ENCODE data around the gene RAB4B. TPM values are rescaled to one million over a fixed set of nuclear protein-coding genes. Genes with fewer than 3 reads are reported as not detected.
A peak's percentile ranks its signal among the peaks of the same experiment; 100 is the strongest.

The RAB4B gene
- total and polyA plus RNA-seq, 2 experiments from 2014 or later, result 27.4 to 29.0 TPM

DNA sequence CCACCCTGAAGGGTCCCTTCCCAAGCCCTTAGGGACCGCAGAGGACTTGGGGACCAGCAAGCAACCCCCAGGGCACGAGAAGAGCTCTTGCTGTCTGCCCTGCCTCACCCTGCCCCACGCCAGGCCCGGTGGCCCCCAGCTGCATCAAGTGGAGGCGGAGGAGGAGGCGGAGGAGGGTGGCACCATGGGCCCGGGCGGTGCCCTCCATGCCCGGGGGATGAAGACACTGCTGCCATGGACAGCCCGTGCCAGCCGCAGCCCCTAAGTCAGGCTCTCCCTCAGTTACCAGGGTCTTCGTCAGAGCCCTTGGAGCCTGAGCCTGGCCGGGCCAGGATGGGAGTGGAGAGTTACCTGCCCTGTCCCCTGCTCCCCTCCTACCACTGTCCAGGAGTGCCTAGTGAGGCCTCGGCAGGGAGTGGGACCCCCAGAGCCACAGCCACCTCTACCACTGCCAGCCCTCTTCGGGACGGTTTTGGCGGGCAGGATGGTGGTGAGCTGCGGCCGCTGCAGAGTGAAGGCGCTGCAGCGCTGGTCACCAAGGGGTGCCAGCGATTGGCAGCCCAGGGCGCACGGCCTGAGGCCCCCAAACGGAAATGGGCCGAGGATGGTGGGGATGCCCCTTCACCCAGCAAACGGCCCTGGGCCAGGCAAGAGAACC is 22.4 kb downstream of the RAB4B start:
- H3K9me3 Mint-ChIP-seq, result no peaks in the 10 kb centered on the region

More for the DNA sequence above, 22.4 kb downstream of the RAB4B start:
- H4K20me1 ChIP-seq (replicated peaks; ENCODE audit: insufficient read depth), result peaks cover 41% of the 10 kb centered on the region
- H3K4me2 ChIP-seq, result peak overlapping the region; percentile 95
- H3K27me3 ChIP-seq (ENCODE audit: insufficient read depth), result no peaks in the 10 kb centered on the region
- Mint-ChIP-seq H3K4me3 (peak overlapping the region; percentile 95), H3K27me3 (ENCODE audit: insufficient read depth, low read depth, poor library complexity) (peaks cover 46% of the 10 kb centered on the region), H3K36me3 (ENCODE audit: low read depth) (peaks cover 50% of the 10 kb centered on the region), H3K27ac (peak overlapping the region; percentile 97), H3K4me1 (peaks cover 55% of the 10 kb centered on the region)
- H3K4me3 ChIP-seq, result peak overlapping the region; percentile 89
- no peak overlapping the region for H2AFZ ChIP-seq
- peak overlapping the region; percentile 78; the same call in 1 of the 2 replicates for H3K27ac ChIP-seq (ENCODE audit: low read depth)
- no peaks in the 10 kb centered on the region for H3K9me2 ChIP-seq (ENCODE audit: insufficient read depth)
- H3K4me1 ChIP-seq (ENCODE audit: insufficient read depth), result peaks cover 49% of the 10 kb centered on the region
- TF ChIP-seq NANOG (IDR thresholded peaks at IDR 0.05; ENCODE audit: borderline replicate concordance) (no peak), CREB1 (CRISPR knock-in tag; IDR thresholded peaks at IDR 0.05; ENCODE audit: low read depth) (no peak), POLR2AphosphoS5 (IDR thresholded peaks at IDR 0.05; ENCODE audit: low read depth) (no peak), JUNB (IDR thresholded peaks at IDR 0.05; ENCODE audit: unreplicated experiment) (no peak), EZH2phosphoT487 (IDR thresholded peaks at IDR 0.05; ENCODE audit: unreplicated experiment) (no peak), ZNF114 (CRISPR knock-in tag; IDR thresholded peaks at IDR 0.05) (no peak), EZH2 (IDR thresholded peaks at IDR 0.05; ENCODE audit: low read depth, unreplicated experiment) (no peak), STAT1 (IDR thresholded peaks at IDR 0.05; ENCODE audit: unreplicated experiment) (no peak), ZNF331 (CRISPR knock-in tag; IDR thresholded peaks at IDR 0.05; ENCODE audit: low read depth) (no peak)
- TF ChIP-seq, protein P1, sequence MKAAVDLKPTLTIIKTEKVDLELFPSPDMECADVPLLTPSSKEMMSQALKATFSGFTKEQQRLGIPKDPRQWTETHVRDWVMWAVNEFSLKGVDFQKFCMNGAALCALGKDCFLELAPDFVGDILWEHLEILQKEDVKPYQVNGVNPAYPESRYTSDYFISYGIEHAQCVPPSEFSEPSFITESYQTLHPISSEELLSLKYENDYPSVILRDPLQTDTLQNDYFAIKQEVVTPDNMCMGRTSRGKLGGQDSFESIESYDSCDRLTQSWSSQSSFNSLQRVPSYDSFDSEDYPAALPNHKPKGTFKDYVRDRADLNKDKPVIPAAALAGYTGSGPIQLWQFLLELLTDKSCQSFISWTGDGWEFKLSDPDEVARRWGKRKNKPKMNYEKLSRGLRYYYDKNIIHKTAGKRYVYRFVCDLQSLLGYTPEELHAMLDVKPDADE (IDR thresholded peaks at IDR 0.05), result no peak
- TF ChIP-seq, protein P2, sequence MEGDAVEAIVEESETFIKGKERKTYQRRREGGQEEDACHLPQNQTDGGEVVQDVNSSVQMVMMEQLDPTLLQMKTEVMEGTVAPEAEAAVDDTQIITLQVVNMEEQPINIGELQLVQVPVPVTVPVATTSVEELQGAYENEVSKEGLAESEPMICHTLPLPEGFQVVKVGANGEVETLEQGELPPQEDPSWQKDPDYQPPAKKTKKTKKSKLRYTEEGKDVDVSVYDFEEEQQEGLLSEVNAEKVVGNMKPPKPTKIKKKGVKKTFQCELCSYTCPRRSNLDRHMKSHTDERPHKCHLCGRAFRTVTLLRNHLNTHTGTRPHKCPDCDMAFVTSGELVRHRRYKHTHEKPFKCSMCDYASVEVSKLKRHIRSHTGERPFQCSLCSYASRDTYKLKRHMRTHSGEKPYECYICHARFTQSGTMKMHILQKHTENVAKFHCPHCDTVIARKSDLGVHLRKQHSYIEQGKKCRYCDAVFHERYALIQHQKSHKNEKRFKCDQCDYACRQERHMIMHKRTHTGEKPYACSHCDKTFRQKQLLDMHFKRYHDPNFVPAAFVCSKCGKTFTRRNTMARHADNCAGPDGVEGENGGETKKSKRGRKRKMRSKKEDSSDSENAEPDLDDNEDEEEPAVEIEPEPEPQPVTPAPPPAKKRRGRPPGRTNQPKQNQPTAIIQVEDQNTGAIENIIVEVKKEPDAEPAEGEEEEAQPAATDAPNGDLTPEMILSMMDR (conservative IDR thresholded peaks at IDR 0.05; ENCODE audit: low read depth in 2 of 2), result no peak
- TF ChIP-seq, protein P3, sequence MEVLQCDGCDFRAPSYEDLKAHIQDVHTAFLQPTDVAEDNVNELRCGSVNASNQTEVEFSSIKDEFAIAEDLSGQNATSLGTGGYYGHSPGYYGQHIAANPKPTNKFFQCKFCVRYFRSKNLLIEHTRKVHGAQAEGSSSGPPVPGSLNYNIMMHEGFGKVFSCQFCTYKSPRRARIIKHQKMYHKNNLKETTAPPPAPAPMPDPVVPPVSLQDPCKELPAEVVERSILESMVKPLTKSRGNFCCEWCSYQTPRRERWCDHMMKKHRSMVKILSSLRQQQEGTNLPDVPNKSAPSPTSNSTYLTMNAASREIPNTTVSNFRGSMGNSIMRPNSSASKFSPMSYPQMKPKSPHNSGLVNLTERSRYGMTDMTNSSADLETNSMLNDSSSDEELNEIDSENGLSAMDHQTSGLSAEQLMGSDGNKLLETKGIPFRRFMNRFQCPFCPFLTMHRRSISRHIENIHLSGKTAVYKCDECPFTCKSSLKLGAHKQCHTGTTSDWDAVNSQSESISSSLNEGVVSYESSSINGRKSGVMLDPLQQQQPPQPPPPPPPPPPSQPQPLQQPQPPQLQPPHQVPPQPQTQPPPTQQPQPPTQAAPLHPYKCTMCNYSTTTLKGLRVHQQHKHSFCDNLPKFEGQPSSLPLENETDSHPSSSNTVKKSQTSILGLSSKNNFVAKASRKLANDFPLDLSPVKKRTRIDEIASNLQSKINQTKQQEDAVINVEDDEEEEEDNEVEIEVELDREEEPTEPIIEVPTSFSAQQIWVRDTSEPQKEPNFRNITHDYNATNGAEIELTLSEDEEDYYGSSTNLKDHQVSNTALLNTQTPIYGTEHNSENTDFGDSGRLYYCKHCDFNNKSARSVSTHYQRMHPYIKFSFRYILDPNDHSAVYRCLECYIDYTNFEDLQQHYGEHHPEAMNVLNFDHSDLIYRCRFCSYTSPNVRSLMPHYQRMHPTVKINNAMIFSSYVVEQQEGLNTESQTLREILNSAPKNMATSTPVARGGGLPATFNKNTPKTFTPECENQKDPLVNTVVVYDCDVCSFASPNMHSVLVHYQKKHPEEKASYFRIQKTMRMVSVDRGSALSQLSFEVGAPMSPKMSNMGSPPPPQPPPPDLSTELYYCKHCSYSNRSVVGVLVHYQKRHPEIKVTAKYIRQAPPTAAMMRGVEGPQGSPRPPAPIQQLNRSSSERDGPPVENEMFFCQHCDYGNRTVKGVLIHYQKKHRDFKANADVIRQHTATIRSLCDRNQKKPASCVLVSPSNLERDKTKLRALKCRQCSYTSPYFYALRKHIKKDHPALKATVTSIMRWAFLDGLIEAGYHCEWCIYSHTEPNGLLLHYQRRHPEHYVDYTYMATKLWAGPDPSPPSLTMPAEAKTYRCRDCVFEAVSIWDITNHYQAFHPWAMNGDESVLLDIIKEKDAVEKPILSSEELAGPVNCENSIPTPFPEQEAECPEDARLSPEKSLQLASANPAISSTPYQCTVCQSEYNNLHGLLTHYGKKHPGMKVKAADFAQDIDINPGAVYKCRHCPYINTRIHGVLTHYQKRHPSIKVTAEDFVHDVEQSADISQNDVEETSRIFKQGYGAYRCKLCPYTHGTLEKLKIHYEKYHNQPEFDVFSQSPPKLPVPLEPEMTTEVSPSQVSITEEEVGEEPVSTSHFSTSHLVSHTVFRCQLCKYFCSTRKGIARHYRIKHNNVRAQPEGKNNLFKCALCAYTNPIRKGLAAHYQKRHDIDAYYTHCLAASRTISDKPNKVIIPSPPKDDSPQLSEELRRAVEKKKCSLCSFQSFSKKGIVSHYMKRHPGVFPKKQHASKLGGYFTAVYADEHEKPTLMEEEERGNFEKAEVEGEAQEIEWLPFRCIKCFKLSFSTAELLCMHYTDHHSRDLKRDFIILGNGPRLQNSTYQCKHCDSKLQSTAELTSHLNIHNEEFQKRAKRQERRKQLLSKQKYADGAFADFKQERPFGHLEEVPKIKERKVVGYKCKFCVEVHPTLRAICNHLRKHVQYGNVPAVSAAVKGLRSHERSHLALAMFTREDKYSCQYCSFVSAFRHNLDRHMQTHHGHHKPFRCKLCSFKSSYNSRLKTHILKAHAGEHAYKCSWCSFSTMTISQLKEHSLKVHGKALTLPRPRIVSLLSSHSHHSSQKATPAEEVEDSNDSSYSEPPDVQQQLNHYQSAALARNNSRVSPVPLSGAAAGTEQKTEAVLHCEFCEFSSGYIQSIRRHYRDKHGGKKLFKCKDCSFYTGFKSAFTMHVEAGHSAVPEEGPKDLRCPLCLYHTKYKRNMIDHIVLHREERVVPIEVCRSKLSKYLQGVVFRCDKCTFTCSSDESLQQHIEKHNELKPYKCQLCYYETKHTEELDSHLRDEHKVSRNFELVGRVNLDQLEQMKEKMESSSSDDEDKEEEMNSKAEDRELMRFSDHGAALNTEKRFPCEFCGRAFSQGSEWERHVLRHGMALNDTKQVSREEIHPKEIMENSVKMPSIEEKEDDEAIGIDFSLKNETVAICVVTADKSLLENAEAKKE (CRISPR knock-in tag; IDR thresholded peaks at IDR 0.05), result no peak
- TF ChIP-seq, protein P4, sequence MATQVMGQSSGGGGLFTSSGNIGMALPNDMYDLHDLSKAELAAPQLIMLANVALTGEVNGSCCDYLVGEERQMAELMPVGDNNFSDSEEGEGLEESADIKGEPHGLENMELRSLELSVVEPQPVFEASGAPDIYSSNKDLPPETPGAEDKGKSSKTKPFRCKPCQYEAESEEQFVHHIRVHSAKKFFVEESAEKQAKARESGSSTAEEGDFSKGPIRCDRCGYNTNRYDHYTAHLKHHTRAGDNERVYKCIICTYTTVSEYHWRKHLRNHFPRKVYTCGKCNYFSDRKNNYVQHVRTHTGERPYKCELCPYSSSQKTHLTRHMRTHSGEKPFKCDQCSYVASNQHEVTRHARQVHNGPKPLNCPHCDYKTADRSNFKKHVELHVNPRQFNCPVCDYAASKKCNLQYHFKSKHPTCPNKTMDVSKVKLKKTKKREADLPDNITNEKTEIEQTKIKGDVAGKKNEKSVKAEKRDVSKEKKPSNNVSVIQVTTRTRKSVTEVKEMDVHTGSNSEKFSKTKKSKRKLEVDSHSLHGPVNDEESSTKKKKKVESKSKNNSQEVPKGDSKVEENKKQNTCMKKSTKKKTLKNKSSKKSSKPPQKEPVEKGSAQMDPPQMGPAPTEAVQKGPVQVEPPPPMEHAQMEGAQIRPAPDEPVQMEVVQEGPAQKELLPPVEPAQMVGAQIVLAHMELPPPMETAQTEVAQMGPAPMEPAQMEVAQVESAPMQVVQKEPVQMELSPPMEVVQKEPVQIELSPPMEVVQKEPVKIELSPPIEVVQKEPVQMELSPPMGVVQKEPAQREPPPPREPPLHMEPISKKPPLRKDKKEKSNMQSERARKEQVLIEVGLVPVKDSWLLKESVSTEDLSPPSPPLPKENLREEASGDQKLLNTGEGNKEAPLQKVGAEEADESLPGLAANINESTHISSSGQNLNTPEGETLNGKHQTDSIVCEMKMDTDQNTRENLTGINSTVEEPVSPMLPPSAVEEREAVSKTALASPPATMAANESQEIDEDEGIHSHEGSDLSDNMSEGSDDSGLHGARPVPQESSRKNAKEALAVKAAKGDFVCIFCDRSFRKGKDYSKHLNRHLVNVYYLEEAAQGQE (IDR thresholded peaks at IDR 0.05; ENCODE audit: unreplicated experiment), result no peak
- peaks cover 60% of the 10 kb centered on the region for H3K79me2 ChIP-seq (replicated peaks; ENCODE audit: insufficient read depth)
- peaks cover 24% of the 10 kb centered on the region for H3F3A ChIP-seq (replicated peaks; ENCODE audit: low read depth)
- H3K36me3 ChIP-seq (ENCODE audit: insufficient read depth), result peaks cover 7% of the 10 kb centered on the region; the same call in 1 of the 2 replicates
- no peak for DNase-seq (ENCODE audit: low spot score)
- no peak for ATAC-seq
